Posterior cingulate gyrus (tissue), 11 donors: ENCODE measurements around the gene RNF217.

ENCODE experiments used
- DNase-seq, 10 donors: peaks; one replicate each; pipeline versions ENCODE4 v3.0.0 to v3.0.0-alpha.2; 2020 to 2021; ENCODE audit warnings: mixed read lengths in 3 of 10
- intact Hi-C: fragments of 100-400 bp; cut with DNase I; formaldehyde crosslinking; loops from one replicate; pipeline ENCODE4 v1.15.1; 2023

The RNF217 gene

GRCh38 chr6:124986164-124986563, 23.9 kb downstream of the RNF217 start:
- intact Hi-C loops = no loop called here
- no peak for DNase-seq

- DNase-seq = no peak
- intact Hi-C loops = no loop called here
Measured at GRCh38 chr6:124987291-124987690, 25.1 kb downstream of the RNF217 start.

- intact Hi-C loops = no loop called here
- no peak for DNase-seq
Measured at GRCh38 chr6:124987999-124988591, 25.9 kb downstream of the RNF217 start.

- intact Hi-C loops = no loop called here
Measured at GRCh38 chr6:124989136-124989983, 27.1 kb downstream of the RNF217 start.

GRCh38 chr6:124990988-124991387, 28.8 kb downstream of the RNF217 start:
- DNase-seq = no peak
- intact Hi-C loops = no loop called here

More at GRCh38 chr6:124989136-124989983, 27.1 kb downstream of the RNF217 start:
- no peak for DNase-seq

- DNase-seq = no peak
- intact Hi-C loops = no loop called here
Measured at GRCh38 chr6:124991764-124992295, 29.6 kb downstream of the RNF217 start.

- intact Hi-C loops = no loop called here
- DNase-seq = no peak
Measured at GRCh38 chr6:124993327-124993726, 31.1 kb downstream of the RNF217 start.

- DNase-seq = no peak
- intact Hi-C loops = no loop called here
Measured at GRCh38 chr6:124994648-124995047, 32.4 kb downstream of the RNF217 start.

GRCh38 chr6:124995131-124995530, 32.9 kb downstream of the RNF217 start:
- DNase-seq = no peak
- intact Hi-C loops = no loop called here

- no peak for DNase-seq
- intact Hi-C loops = no loop called here
Measured at GRCh38 chr6:124995645-124996325, 33.5 kb downstream of the RNF217 start.

GRCh38 chr6:124996411-124996810, 34.2 kb downstream of the RNF217 start:
- intact Hi-C loops = no loop called here
- no peak for DNase-seq

- DNase-seq = no peak
- intact Hi-C loops = no loop called here
Measured at GRCh38 chr6:124997196-124997875, 35.1 kb downstream of the RNF217 start.

- DNase-seq = no peak
- intact Hi-C loops = no loop called here
Measured at GRCh38 chr6:124999105-124999764, 37.0 kb downstream of the RNF217 start.

GRCh38 chr6:125001684-125002405, 39.6 kb downstream of the RNF217 start:
- DNase-seq = no peak
- intact Hi-C loops = no loop called here

GRCh38 chr6:125002406-125002741, 40.1 kb downstream of the RNF217 start:
- no peak for DNase-seq
- intact Hi-C loops = no loop called here

- DNase-seq = no peak
- intact Hi-C loops = no loop called here
Measured at GRCh38 chr6:125003070-125003469, 40.8 kb downstream of the RNF217 start.

- DNase-seq = no peak
- intact Hi-C loops = no loop called here
Measured at GRCh38 chr6:125004198-125004597, 42.0 kb downstream of the RNF217 start.

GRCh38 chr6:125004797-125005595, 42.8 kb downstream of the RNF217 start:
- no peak for DNase-seq
- intact Hi-C loops = no loop called here

GRCh38 chr6:125008261-125008703, 46.0 kb downstream of the RNF217 start:
- intact Hi-C loops = no loop called here
- DNase-seq = no peak
